GM19467 (cell line): ENCODE results near the gene SLC66A2.
"Not testable (repeated sequence)": the region's sequence is repeated elsewhere in the genome, so short reads cannot be mapped to it uniquely, and the experiment has no call there.

Source experiments
- ATAC-seq: cut with Tn5 transposase; IDR thresholded peaks from one replicate; pipeline ENCODE4 v1.9.1; 2021; ENCODE audit warnings: mild to moderate bottlenecking, moderate library complexity; ENCODE audit not compliant: unreplicated experiment

The SLC66A2 gene

DNA sequence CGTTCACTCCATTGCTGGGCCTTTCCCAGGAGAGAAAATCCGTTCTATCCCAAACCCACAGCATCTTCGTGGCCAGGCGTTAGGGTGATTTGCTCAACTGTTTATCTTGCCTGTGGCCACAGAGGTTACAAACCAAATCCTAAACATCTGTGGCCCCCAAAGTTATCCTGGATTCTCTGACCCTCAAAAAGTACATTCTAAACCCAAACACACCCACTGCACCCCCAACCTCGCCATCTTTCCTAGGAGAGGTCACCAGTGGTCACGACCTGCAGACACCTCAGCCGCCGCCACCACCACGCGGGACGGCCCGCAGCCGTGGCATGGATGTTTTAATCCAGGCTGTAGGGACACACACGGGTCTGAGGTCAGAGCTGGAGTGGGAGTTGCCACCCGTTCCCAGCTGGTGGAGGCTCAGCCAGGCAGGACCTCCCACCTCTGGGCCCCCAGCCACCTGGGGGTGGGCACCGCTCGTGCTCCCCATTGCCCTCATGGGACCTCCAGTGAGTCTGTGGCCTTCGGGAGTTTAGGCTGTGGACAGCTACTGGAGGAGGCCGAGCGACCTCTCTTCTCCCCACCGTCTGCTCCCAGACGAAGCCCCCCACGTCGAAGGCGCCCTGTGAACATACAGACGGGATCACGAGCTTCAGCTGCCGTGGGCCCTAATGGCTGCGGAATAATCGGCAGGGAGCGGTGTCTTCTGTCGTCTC is 81.7 kb downstream of the SLC66A2 start:
- ATAC-seq, result no peak

DNA sequence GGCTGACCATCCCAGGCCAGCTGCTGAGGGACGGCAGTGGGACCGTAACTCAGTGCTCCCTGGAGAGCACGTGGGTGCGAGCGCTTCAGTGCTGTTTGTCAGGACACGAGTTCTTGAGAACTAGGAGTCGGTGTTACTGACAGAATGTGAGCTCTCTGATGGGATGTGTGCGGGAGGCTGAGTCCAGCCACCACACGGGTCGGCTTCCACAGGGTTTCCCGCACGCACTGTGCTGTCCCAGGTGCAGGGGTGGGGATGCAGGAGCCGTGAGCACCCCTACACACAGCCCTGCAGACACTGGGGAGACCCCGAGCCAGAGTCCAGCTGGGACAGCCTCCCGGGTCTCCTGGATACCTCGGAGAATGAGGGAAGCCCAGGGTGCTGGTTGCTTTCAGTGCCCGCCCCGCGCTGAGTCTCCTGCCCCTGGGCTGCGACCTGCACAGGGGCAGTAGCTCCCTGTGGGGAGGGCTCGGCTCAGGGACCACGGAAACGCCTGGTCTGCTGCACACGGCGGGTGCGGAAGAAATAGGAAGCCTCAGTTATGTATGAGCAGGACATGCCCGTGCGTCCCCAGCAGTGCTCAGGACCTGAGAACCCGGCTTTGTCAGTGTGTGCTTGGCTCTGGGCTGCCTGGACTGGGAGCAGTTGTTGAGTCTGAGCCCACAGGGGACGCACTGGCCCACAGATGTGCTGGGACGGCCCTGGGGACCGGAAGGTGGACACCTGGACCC is 82.5 kb downstream of the SLC66A2 start:
- ATAC-seq, result no peak

DNA sequence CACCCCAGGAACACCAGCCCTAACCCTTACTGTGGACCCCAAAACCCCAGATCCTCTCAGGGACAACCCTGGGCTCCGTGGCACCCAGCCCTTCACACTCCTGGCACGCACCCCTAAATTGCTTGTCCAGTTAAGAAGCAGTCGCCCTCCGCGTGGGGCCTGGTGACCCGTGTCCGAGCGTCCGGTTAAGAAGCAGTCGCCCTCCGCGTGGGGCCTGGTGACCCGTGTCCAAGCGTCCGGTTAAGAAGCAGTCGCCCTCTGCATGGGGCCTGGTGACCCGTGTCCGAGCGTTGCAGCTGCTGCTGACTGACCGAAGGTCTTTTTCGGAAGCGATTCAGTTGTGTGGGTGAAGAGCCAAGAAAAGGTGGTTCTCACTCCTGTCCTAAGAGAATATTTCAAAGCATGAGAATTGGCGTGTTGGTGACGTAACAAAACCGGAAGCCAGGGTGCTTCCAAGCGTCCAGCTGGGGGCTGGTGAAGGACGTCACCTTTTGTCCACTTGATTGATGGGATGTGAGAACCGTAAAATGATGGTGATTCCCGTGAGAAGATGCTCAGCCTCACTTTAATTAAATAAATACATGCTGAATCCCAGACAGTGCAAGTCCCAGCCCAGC is 83.2 kb downstream of the SLC66A2 start:
- no peak for ATAC-seq

DNA sequence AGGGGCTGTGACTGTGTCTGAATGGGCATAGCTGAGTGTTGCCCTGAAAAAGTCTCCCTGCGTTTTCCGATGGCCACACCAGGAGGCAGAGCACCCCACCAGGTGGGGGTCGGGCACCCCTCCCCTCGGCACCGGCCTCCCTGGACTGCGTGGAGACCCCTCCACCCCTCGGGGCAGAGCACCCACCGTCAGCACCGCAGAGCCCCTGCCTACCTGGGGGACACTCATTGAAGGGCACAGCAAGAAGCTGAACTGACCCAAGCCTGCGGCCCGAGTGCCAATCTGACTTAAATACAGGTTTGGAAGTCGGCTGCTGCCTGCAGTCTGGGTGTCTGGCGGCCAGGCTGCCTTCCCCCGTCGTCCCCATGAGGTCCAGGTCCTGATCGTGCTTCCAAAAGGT is 83.8 kb downstream of the SLC66A2 start:
- ATAC-seq, result no peak

DNA sequence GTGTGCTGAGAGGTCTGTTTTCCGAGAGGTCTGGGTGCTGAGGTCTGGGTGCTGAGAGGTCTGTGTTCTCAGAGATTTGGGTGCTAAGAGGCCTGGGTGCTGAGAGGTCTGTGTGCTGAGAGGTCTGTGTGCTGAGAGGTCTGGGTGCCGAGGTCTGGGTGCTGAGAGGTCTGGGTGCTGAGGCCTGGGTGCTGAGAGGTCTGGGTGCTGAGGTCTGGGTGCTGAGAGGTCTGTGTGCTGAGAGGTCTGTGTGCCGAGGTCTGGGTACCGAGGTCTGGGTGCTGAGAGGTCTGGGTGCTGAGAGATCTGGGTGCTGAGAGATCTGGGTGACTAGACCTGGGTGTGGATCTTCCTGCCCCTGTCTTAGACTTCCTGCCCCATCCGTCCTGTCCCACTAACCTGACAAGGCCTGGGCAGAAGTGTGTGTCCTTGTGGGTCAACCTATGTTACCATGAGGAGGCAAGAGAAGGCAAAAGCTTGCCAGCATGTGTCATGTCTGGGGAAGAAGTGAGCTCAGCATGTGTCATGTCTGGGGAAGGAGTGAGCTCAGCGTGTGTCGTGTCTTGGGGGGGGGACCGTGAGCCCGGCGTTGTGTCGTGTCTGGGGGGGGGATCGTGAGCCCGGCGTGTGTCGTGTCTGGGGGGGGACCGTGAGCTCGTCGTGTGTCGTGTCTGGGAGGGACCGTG is 84.4 kb downstream of the SLC66A2 start:
- ATAC-seq, result no peak

DNA sequence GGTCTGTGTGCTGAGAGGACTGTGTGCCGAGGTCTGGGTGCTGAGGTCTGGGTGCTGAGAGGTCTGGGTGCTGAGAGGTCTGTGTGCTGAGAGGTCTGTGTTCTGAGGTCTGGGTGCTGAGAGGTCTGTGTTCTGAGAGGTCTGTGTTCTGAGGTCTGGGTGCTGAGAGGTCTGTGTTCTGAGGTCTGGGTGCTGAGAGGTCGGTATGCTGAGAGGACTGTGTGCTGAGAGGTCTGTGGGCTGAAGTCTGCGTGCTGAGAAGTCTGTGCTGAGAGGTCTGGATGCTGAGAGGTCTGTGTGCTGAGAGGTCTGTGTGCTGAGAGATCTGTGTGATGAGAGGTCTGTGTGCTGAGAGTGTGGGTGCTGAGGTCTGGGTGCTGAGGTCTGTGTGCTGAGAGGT is 85.5 kb downstream of the SLC66A2 start:
- not testable (repeated sequence) for ATAC-seq

DNA sequence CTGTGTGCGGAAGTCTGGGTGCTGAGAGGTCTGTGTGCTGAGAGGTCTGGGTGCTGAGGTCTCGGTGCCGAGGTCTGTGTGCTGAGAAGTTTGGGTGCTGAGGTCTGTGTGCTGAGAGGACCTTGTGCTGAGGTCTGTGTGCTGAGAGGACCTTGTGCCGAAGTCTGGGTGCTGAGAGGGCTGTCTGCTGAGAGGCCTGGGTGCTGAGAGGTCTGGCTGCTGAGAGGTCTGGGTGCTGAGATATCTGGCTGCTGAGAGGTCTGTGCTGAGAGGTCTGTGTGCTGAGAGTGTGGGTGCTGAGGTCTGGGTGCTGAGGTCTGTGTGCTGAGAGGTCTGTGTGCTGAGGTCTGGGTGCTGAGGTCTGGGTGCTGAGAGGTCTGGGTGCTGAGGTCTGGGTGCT is 86.5 kb downstream of the SLC66A2 start:
- ATAC-seq, result not testable (repeated sequence)

DNA sequence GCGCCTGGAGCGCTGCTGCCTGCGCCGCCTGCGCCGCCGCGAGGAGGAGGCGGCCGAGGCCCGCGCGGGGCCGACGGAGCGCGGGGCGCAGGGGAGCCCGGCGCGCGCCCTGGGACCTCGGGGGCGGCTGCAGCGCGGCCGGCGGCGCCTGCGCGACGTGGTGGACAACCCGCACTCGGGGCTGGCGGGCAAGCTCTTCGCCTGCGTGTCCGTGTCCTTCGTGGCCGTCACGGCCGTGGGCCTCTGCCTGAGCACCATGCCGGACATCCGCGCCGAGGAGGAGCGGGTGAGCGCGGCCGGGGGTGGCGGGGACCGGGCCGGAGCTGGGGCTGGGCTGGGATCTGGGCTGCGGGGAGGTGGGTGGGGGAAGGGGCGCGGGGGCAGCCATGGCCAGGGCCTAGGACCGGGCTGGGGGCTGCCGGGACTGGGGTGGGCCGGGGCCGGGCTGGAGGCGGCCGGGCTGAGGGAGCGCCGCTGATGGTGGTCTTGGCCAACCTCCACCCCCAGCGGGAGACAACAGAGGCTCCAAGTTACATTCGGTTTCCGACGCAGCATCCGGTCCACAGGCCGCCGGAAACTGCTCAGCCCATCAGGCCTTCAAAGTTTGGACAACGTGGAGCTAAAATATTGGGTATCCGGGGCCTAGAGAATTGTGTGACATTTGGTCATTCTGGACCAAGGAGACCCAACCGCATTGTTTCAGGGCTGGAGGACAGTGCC is 87.3 kb downstream of the SLC66A2 start:
- ATAC-seq, result no peak

DNA sequence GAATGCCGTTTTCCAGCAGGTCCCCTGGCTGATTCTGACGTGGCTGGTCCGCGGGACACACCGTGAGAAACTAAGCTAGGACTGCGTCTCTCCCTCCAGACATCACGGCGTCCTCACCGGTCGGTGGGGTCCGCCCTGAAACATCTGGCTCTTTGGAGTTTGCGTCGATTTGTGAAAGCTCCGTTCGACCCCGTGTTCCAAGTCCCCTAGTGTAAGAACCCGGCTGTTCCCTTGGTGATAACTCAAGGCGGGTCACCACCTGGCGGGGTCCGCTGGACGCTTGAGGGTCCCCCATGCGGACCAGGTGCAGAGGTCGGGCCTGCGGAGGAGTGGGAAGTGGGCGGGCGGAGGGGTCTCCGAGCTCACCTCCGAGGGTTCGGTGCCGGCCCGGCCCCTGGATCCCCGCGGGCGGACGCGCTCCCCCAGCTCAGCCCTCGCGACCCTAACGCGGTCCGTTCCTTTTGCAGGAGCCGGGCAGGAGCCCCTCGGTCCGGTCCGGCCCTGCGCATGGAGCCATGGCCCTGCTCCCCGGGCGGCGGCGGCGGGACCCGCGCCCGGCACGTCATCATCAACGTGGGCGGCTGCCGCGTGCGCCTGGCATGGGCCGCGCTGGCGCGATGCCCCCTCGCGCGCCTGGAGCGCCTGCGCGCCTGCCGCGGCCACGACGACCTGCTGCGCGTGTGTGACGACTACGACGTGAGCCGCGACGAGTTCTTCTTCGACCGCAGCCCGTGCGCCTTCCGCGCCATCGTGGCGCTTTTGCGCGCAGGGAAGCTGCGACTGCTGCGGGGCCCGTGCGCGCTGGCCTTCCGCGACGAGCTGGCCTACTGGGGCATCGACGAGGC is 88.1 kb downstream of the SLC66A2 start:
- no peak for ATAC-seq

DNA sequence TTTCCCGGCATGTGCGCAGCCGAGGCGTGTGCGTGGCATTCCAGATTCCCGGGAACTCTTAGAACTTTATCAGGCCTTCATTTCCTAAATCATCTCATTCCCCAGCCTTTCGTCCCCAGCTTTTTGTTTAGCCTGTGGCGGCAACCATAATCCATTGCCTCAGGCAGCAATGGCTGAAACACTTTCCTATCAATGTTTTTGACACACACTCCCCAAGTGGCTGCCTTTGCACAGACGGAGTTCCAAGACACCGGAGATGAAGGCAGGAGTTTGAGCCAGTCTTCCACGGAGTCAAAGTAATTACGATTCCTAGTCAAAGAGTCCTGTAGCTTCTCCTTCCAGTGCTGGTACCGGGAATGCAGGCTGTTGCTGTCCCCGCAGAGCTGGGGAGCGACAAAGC is 88.9 kb downstream of the SLC66A2 start:
- no peak for ATAC-seq

DNA sequence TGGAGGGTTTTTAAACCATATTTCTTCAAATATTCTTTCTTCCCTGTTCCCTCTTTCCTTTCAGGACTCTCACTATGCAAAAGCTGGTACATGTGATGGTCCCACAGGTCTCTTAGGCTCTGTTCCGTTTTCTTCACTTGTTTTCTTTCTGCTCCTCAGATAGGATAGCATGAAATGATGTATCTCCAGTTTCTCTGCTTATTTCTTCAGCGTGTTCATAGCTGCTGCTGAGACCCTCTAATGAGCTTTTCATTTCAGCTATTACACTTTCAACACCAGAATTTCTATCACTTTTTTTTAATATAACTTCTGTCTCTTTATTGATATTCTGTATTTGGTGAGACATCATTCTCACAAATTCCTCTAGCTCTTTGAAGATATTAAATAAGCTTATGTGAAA is 89.8 kb downstream of the SLC66A2 start:
- ATAC-seq, result no peak

DNA sequence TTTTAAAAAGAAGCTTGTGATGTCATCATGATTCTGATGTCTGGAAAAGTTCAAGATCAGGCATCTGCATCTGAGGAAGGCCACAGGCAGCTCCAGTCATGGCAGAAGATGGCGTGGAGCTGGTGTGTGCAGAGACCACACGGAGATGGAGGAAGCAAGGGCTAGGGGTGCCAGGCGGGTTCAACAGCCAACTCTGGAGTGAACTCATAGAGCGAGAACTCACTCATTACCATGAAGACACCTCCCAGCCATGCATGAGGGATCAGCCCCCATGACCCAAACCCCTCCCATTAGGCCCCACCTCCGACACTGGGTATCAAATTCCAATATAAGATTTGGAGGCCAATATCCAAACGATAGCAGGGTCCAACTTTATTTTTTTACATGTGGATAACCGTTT is 92.1 kb downstream of the SLC66A2 start:
- no peak for ATAC-seq

DNA sequence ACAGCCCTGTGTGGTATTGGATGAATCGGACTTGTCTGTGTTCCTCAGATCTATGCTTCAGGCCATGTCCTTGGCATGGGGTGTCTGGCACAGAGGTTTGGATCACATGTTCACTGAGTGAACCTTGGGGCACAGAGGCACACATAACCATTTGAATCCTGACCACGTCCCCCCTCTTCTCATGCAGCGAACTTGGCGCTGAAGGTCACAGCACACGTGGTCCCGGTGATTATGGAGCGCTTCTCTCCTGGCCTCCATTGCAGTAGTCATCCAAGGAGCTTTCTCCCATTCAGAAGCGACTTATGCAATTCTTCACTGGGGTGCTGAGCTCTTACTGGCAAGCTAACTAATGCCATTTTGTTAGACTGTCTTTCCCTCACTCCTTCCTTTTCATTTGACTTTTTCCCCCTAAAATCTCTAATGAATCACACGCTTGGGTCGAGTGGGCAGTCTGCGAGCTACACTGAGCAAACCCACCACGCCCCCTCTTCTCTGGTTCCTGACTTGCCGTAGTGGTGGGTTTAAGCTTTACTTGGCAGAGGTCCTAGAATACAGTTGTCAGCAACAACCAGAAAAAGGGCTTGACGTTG is 94.3 kb downstream of the SLC66A2 start:
- no peak for ATAC-seq

DNA sequence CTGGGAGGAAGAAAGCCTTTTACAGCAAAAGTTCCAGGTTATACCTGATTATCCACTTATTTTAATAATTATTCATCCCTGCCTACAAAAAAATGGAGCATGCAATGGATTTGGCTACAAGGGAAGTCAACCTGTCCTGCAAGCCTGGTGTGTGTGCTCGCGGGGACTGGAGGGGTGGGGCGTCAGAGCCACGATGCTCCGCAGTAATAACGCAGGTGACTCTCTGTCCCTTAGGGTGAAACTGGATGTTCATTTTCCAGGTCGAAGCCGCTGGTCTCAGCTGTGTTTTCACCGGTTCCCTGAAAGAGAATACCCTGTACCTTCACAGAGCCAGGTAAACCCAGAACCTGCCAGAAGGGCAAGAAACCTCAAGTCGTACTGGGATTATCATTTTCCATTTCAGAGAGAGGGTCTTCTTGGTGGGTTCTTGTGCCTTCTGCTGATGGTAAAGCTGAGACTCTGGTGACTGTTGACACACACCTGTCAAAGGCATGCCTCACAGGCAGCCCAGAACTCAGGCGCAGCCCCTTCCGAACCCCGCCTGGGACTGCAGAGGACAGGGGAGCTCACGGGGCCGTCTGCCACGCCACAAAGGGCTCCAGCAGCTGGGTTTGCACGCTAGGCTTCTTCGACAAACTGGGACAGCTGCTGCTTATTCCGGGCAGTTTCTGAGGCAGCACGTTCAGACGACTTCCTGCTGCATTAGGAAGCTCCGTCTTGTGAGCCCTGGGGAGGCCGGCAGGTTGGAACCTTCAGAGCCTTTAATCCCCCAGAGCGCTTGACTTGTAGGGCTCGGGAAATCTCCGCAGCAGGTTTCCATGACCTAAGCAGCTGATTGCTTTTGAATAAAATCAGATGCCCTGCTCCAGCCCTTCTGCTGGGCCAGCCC is 95.1 kb downstream of the SLC66A2 start:
- no peak for ATAC-seq

DNA sequence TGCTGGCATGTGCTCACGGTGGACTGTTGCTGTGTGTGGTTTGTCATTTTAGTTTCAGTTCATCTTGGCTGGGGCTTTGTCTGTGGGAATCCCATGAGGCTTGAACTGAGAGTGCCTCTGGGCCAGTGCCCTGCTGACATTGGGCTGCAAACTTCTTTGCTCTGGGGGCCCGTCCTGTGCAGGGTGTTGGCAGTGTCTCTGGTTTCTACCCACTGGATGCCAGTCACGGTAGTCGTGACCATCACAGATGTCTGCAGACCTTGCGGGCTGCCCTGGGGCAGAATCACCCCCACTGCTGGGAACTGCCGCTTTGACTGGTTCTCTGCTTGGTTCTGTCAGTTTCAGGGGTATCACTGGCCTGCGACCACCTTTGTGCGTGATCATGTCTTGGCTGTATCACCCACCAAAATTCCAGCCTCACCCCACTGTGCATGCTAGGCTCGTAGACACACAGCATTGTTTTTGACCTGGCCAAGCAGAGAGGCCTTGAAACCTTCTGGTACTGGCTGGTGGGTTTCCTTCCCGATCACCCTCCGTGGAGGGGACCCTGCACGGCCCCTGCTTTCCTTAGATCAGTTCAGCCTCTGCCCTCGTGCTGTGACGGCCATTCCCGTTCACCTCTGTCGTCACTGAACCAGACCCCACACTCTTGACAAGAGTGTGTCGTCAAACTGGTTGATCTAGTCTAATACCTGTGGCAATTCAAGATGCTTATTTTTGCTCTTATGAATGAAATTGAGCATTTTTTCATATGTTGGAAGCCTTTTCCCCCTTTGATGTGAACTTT is 96.1 kb downstream of the SLC66A2 start:
- peak; percentile 90 for ATAC-seq

DNA sequence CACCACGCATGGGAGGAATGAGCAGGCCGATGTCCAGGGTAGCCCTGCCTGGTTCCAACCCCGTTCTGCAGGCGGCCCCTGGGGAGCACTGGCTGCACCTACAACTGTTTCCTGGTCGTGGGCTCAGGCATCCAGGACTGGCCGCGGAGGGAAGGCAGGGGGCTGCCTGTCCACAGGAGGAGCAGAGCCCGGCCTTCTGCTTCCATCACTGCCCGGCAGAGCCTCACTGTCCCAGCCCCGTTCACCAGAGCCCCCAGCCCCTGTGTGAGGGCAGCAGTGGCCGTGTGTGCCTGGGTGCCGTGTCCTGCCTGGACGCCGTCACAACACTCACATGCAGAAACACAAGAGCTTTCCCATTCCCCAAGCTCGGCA is 97.5 kb downstream of the SLC66A2 start:
- no peak for ATAC-seq

DNA sequence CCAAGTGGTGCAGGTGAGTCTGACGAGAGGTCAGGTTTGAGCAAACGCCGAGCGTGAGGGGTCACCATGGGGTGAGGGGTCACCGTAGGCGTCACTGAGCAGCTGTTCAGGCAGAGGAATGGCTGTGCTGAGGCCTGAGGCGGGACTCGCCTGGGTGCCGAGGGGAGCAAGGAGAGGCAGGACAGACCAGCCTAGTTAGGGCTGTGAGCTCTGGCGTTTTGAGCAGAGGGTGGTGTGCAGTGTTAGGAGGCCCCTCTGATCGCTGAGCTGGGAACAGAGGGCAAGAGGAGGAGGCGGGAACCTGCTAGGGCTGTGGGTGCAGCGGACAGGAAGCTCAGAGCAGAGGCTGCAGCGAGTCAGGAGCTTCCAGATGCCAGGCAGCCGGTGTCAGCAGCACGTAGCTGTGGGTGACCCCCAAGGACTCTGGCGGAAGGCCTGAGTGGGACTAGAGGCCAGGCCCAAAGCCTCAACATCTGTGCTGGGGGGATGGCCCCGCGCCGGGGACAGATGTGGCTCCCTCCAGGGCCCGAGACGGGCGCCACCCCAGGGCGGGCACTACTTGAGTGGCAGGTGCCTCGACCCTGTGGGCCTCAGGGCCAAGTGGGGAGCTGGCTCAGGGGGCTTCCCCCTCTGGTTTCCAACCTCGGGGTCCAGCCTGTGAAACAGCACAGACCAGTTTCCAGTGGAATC is 98.0 kb downstream of the SLC66A2 start:
- no peak for ATAC-seq
